Fibroblast of lung (primary cell): Measurements from ENCODE around the gene FAM161B. TPM values are rescaled to one million over a fixed set of nuclear protein-coding genes. Genes with fewer than 3 reads are reported as not detected.
"Not testable (repeated sequence)": the region's sequence is repeated elsewhere in the genome, so short reads cannot be mapped to it uniquely, and the experiment has no call there.

ENCODE experiments used
- DNase-seq, 2 donors: peaks; one replicate each; pipeline versions ENCODE4 v3.0.0 to v3.0.0-alpha.2; 2010; ENCODE audit warnings: low read depth in 2 of 2
- H2AFZ ChIP-seq: 2 replicates; pipeline ENCODE4 v1.5.1; 2012; ENCODE audit warnings: low read length, control low read depth, inconsistent platforms
- H3K27ac ChIP-seq: 2 replicates; pipeline ENCODE4 v1.5.1; 2011; ENCODE audit warnings: low read length, control low read depth; ENCODE audit not compliant: insufficient read depth
- H3K27me3 ChIP-seq: 2 replicates; pipeline ENCODE4 v1.5.1; 2011; ENCODE audit warnings: mild to moderate bottlenecking, low read length; ENCODE audit not compliant: control insufficient read depth, insufficient read depth
- H3K36me3 ChIP-seq: 2 replicates; pipeline ENCODE4 v1.5.1; 2011; ENCODE audit warnings: low read length; ENCODE audit not compliant: control insufficient read depth, insufficient read depth
- H3K4me1 ChIP-seq: 2 replicates; pipeline ENCODE4 v1.5.1; 2011; ENCODE audit warnings: low read length; ENCODE audit not compliant: control insufficient read depth, insufficient read depth; ENCODE audit errors: extremely low read depth
- H3K4me2 ChIP-seq: 2 replicates; pipeline ENCODE4 v1.5.1; 2011; ENCODE audit warnings: low read length, control low read depth; ENCODE audit not compliant: insufficient read depth; ENCODE audit errors: extremely low read depth
- H3K4me3 ChIP-seq, 4 experiments: fragments of 200-600 bp in 1 of 4; sonication (generic) in 1 of 4; replicated peaks in 1 of 4; 2 replicates each; pipeline ENCODE4 v1.5.1; 2011 to 2016; ENCODE audit warnings: low read length in 4 of 4, low read depth in 3 of 4, mild to moderate bottlenecking in 3 of 4, control low read depth in 2 of 4, inconsistent platforms in 1 of 4, mixed read lengths in 1 of 4; ENCODE audit not compliant: insufficient read depth in 1 of 4; ENCODE audit errors: control extremely low read depth in 1 of 4
- H3K79me2 ChIP-seq: 2 replicates; pipeline ENCODE4 v1.5.1; 2012; ENCODE audit warnings: mild to moderate bottlenecking, low read length, inconsistent platforms; ENCODE audit not compliant: control insufficient read depth, insufficient read depth
- H3K9ac ChIP-seq: 2 replicates; pipeline ENCODE4 v1.5.1; 2011; ENCODE audit warnings: mild to moderate bottlenecking, low read length, control low read depth; ENCODE audit not compliant: insufficient read depth
- H3K9me3 ChIP-seq: 2 replicates; pipeline ENCODE4 v1.5.1; 2012; ENCODE audit warnings: low read depth, low read length; ENCODE audit not compliant: control insufficient read depth, insufficient read depth
- H4K20me1 ChIP-seq: 2 replicates; pipeline ENCODE4 v1.5.1; 2011; ENCODE audit warnings: low read length; ENCODE audit not compliant: control insufficient read depth, insufficient read depth; ENCODE audit errors: extremely low read depth
- EZH2 ChIP-seq: IDR thresholded peaks from 2 replicates; pipeline ENCODE4 v1.5.1; 2012; ENCODE audit warnings: low read length, control low read depth, mild to moderate bottlenecking; ENCODE audit errors: missing control alignments
- polyA plus RNA-seq, 2 donors: library from polyadenylated mRNA; depleted of rRNA in 1 of 2; stranded (reverse) in 1 of 2; unstranded in 1 of 2; fragments of >200 nt; gene quantifications; 2 replicates each; pipeline ENCODE4 v1.2.1, GENCODE V29; 2011 to 2012; ENCODE audit warnings: missing spikeins in 1 of 2
- total RNA-seq: library from RNA; depleted of rRNA; stranded (reverse); fragments of >200 nt; gene quantifications from 2 replicates; pipeline ENCODE4 v1.2.1, GENCODE V29; 2014
- TF ChIP-seq, protein P1 (sequence below), 2 donors: IDR thresholded peaks in 1 of 2; conservative IDR thresholded peaks in 1 of 2; 1 replicate in 1 of 2; 2 replicates in 1 of 2; pipeline ENCODE4 v1.5.1; 2011 to 2012; ENCODE audit warnings: low read length in 2 of 2, control low read depth in 1 of 2, inconsistent platforms in 1 of 2, low read depth in 1 of 2, mild to moderate bottlenecking in 1 of 2

Gene FAM161B
- total and polyA plus RNA-seq, 2 donors (not counting 1 experiment from before 2014, with no cell fraction given) = 3.7 to 5.3 TPM

DNA sequence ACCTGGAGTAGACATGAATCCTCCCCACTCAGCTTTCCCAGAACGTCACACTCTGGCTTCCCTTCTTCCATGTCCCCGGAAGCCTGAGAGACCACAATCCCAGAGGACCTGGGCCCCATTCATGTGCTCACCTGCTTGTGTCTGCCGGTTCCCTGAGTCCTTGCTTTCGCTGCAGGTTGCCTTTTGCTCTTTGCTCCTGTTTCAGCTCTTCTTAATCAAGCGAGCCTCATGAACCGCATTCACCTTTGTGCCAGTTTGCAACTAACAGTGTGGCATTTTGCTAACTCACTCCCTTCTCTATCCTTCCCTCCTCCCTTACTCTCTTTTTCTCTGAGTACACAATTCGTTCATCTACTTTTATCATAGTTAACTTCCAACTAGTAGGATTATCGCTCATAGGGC lies 46.1 kb upstream of the FAM161B start:
- Histone ChIP-seq H3K27ac (no peak overlapping the region), H2AFZ (no peak overlapping the region)
- no peak for TF ChIP-seq EZH2
- TF ChIP-seq, protein P1, sequence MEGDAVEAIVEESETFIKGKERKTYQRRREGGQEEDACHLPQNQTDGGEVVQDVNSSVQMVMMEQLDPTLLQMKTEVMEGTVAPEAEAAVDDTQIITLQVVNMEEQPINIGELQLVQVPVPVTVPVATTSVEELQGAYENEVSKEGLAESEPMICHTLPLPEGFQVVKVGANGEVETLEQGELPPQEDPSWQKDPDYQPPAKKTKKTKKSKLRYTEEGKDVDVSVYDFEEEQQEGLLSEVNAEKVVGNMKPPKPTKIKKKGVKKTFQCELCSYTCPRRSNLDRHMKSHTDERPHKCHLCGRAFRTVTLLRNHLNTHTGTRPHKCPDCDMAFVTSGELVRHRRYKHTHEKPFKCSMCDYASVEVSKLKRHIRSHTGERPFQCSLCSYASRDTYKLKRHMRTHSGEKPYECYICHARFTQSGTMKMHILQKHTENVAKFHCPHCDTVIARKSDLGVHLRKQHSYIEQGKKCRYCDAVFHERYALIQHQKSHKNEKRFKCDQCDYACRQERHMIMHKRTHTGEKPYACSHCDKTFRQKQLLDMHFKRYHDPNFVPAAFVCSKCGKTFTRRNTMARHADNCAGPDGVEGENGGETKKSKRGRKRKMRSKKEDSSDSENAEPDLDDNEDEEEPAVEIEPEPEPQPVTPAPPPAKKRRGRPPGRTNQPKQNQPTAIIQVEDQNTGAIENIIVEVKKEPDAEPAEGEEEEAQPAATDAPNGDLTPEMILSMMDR (conservative IDR thresholded peaks at IDR 0.05 in 1 of 2, IDR thresholded peaks at IDR 0.05 in 1 of 2; ENCODE audit: low read depth in 1 of 2, low read length in 2 of 2) = no peak

GRCh38 chr14:73994926-73995325 lies 45.0 kb upstream of the FAM161B start:
- not testable (repeated sequence) for DNase-seq, H4K20me1 ChIP-seq, H3K27me3 ChIP-seq, H3K9me3 ChIP-seq, H3K4me3 ChIP-seq, H2AFZ ChIP-seq, H3K79me2 ChIP-seq, H3K9ac ChIP-seq, H3K36me3 ChIP-seq, H3K4me1 ChIP-seq, H3K27ac ChIP-seq, H3K4me2 ChIP-seq

More for the DNA sequence above, 46.1 kb upstream of the FAM161B start:
- Histone ChIP-seq H3K9ac (no peak overlapping the region), H3K4me1 (no peaks in the 10 kb centered on the region), H3K36me3 (no peaks in the 10 kb centered on the region), H3K9me3 (no peaks in the 10 kb centered on the region), H3K79me2 (no peaks in the 10 kb centered on the region), H3K27me3 (no peaks in the 10 kb centered on the region), H3K4me2 (no peak overlapping the region), H3K4me3 (no peak overlapping the region), H4K20me1 (no peaks in the 10 kb centered on the region)
- no peak for DNase-seq

GRCh38 chr14:73991092-73991491 lies 41.2 kb upstream of the FAM161B start:
- H2AFZ ChIP-seq = no peak overlapping the region
- H3K9ac ChIP-seq = no peak overlapping the region
- H3K4me2 ChIP-seq = no peak overlapping the region
- H3K4me3 ChIP-seq = no peak overlapping the region
- H3K79me2 ChIP-seq = no peaks in the 10 kb centered on the region
- H3K36me3 ChIP-seq = no peaks in the 10 kb centered on the region
- H4K20me1 ChIP-seq = no peaks in the 10 kb centered on the region
- H3K27ac ChIP-seq = no peak overlapping the region
- H3K27me3 ChIP-seq = no peaks in the 10 kb centered on the region
- TF ChIP-seq EZH2 = no peak
- TF ChIP-seq, protein P1 (conservative IDR thresholded peaks at IDR 0.05 in 1 of 2, IDR thresholded peaks at IDR 0.05 in 1 of 2; ENCODE audit: low read depth in 1 of 2, low read length in 2 of 2) = no peak
- no peaks in the 10 kb centered on the region for H3K9me3 ChIP-seq
- no peaks in the 10 kb centered on the region for H3K4me1 ChIP-seq
- no peak for DNase-seq

DNA sequence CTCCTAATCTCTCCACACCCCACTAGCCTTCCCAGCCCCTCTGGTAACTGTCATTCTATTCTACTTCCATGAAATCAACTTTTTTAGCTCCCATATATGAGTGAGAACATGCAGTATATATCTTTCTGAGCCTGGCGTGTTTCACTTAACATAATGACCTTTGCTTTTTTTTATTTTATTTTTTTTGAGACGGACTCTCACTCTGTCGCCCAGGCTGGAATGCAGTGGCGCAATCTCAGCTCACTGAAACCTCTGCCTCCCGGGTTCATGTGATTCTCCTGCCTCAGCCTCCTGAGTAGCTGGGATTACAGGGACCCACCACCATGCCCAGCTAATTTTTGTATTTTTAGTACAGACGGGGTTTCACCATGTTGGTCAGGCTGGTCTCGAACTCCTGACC lies 38.8 kb upstream of the FAM161B start:
- H3K4me2 ChIP-seq, H3K79me2 ChIP-seq, DNase-seq, H3K27me3 ChIP-seq, H3K9ac ChIP-seq, H3K36me3 ChIP-seq, H3K9me3 ChIP-seq, H3K4me3 ChIP-seq, H2AFZ ChIP-seq, H4K20me1 ChIP-seq, H3K4me1 ChIP-seq, H3K27ac ChIP-seq: not testable (repeated sequence)
